GM19193 (cell line): ENCODE data around the gene TRIP10.

Experiments used
- POLR2A ChIP-seq: IDR thresholded peaks from 4 replicates; pipeline ENCODE4 v1.6.1; 2011; ENCODE audit not compliant: insufficient read depth, insufficient read length; ENCODE audit errors: extremely low read depth

The TRIP10 gene

DNA sequence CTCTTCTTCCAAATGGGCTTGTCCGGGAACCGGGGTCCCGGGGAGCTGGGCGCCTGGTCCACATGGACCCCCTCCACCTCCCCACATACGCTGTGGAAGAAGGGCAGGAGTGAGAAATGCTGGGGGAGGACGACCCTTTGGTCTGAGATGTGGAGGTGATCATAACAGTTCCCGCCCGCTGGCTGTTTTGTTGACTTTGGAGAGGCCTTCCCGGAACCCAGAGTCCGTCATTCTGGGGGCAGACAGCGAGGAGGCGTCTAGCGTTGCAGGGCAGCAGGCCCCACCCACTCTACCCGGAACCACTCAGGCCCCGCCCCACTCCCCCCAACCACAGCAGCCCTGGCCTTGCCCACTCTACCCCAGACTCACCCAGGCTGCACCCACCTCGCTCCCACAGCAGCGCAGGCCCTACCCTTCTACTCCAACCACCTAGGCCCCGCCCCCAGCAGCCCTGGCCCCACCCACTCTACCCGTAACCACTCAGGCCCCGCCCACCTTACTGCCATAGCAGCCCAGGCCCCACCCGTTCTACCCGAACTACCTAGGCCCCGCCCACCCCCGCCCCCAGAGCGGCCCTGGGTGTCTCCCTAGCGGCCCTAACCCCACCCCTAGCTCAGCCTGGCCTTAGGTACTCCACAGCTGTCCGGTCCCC lies 9.2 kb upstream of the TRIP10 start:
- TF ChIP-seq POLR2A = no peak

DNA sequence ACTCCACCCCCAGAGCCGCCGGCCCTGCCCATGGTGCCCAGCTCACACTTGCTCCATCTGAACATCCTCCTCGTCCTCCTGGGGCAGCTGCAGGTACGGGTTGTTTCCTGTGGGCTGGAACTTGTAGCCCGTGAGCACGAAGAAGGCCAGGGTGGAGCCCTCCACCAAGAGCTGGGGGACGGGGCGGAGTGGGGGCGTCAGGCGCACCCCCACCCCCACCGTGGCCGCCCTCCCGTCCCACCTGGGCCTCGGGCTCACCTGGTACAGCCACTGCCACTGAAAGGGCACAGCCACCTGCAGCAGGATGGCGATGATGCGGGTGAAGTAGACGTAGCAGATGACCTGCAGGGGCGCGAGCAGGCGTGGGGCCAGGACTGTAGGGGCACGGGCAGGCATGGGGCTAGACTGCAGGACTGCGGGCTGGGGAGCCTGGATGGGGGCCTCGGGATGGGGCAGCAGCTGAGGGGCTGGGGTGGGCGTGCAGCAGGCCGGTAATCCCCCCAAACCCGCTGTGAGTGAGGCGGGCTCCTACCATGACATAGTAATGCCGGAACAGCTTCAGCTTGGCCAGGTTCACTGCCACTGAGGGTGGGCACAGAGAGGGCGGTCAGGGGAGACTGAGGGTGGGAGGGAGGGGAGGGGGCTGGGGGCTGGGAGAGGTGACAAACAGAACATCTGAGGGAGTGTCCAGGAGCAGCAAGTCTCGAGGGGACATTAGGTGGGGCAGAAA lies 8.4 kb upstream of the TRIP10 start:
- no peak for TF ChIP-seq POLR2A

DNA sequence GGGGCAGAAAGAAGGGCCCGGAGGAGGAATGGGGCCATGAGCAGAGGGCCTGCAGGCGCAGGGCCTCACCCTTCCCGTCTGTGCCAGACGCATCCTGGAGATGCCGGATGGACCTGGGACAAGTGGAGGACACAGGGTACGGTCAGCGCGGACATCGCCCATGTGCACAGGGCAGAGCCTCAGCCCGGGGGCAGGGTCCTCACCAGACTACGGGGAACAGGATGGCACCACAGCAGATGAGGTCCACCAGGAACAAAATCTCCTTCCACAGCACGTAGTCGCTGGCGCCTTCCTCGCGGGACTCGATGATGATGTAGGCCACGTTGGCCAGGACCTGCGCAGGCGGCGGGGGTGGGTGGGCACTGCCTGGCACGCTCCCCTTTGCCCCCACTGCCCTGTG lies 7.7 kb upstream of the TRIP10 start:
- no peak for TF ChIP-seq POLR2A

DNA sequence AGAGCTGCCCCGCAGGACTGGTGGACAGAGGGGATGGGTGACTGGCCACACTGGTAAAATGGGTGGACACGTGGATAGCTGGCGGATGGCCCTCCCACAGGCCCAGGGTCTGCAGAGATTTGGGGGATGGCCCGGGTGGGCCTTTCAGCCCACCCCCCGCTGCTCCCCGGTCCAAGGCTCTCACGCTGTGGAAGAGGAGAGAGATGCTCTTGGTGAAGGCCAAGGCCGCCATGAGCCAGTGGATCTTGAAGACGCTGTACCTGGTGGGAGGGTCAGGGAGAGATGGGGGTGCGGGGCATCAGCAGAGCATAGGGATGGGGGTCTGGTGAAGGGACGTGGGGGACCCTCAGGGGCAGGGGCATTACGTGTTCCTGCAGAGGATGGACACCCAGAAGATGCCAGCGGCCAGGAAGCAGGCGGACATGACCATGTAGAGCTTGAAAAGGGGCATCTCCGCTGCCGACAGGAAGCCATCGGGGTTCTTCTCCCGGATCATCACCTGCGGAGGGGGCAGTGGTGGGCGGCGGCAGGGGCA lies 6.6 kb upstream of the TRIP10 start:
- no peak for TF ChIP-seq POLR2A

DNA sequence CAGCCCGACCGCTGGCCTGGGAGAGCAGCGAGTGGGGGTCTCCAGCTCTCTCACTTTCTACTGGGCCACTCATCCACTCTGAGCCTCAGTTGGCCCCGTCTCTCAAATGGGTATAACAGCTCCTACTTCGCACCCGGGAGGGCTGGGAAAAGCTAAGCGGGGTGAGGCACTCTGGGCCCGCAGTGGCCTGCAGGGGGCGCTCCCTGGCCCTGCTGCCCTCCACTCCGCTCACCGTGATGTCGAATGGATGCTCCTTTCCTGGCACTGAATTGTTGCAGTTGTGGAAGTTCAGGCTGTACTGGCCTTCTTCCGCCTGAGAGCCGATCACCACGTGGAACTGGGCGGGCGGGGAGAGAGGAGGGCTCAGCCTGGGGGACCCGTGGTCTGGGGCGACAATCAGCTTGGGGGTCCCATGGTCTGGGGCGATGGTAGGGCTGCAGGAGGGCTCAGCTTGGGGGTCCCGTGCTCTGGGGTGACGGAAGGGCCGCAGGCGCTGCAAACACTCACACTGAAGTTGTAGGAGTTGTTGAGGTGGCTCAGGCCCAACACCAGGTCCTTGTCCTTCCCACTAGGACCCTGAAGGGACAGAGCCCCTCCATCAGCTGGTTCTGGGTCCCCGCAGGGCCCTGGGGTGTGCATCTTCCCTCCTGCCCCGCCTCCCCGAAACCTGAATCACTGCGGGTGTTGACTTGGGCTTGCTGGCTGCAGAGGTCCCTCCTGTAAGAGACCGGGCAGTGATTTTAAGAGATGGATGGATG lies 6.0 kb upstream of the TRIP10 start:
- TF ChIP-seq POLR2A = no peak

DNA sequence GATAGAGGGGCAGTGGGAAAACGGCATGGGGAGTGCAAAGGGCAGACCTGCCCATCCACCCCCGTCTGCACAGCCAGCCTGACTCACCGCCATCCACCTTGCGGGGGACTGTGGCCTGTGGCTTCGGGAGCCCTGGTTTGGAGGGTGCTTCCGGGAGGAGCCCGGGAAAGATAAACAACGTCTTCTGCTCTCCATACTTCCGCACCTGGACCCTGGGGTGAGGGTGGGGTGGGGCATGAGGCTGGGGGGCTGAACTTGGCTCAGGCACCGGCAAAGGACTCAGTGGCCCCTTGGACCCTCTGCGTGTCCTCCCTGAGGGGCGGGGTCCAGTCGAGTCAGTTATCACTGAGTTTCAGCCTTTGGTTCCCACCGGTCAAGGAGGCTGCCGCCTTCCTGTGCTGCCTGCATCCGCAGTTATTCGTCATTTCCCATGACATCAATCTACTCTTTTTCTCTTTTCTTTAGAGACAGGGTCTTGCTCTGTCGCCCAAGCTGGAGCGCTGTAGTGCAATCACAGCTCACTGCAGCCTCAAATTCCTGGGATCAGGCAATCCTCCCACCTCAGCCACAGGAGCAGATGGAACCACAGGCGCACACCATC lies 5.3 kb upstream of the TRIP10 start:
- no peak for TF ChIP-seq POLR2A

DNA sequence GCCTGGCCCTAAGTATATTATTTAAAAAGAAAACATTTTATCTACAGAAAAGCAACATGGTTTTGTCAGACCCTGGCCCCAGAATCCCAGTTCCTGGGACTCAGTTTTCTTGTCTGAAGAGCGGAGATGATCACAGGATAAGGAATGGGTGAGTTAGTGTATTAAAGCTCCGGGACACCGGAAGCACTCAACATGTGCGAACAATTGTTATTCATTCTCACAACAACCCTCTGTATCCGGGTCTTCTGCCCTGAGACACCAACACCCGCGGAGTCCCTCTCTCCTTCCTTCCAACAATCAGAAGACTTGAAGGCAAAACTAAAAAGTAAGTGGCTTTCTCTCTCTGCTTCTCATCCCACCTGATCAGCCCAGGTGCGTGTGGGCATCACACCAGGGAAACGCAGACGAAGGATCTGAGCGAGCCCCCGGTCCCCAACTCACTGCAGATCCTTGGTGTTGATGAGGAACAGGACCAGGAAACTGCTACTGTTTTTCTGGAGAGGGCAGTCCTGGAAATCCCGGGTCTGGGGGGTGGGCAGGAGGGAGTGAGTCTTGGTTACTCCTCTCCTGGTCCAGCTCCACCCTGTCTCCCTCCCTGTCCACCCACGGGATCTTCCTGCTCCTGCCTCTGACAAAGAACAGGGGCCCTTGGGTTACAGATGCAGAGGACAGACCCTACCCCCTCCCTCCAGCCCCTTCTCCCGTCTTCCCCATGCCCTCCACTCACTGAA lies 4.1 kb upstream of the TRIP10 start:
- no peak for TF ChIP-seq POLR2A

DNA sequence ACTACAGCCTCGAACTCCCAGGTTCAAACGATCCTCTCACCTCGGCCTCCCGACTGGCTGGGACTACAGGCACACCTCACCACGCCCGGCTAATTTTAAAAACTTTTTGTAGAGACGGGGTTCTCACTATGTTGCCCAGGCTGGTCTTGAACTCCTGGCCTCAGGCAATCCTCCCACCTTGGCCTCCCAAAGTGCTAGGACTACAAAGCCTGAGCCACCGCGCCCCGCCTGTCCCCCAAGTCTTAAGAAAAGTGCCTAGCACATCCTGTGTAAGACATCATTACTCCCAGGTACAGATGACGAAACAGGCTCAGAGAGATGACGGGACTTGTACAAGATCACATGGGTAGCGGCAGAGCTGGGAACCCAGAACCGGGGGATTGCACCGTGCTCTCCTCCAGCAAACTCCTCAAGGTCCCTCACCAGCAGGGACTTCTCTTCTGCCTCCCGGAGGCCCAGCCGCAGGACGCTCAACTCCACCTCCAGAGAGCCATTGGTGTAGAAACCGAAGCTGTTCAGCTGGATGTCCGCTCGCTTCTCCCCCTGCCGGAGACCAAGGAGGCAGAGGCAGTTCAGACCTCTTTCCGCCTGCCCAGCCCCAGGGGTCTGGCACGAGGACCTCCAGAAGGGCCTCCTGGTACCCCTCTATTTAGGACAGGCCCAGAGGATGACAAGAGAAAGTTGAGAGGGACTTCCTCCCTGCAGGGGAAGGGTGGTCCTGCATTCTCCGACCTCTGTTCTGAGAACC lies 3.1 kb upstream of the TRIP10 start:
- peak; percentile 56 for TF ChIP-seq POLR2A

DNA sequence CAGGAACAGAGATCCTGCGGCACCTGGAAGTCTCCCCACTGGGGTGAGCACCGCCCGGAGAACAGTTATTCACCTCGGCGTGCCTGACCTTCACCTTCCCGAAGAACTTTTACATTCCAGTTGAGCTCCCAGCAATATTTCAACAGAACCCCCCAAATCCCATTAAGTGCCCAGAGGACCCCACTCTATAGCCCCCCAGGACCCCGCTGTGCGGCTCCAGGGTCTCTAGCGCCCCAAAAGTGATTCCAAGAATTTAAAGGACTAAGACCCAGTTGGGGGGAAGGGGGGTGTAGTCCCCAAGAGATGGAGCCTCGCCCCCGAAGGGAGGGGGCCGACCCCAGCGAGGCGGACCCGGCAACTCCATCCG lies 2.6 kb upstream of the TRIP10 start:
- no peak for TF ChIP-seq POLR2A

DNA sequence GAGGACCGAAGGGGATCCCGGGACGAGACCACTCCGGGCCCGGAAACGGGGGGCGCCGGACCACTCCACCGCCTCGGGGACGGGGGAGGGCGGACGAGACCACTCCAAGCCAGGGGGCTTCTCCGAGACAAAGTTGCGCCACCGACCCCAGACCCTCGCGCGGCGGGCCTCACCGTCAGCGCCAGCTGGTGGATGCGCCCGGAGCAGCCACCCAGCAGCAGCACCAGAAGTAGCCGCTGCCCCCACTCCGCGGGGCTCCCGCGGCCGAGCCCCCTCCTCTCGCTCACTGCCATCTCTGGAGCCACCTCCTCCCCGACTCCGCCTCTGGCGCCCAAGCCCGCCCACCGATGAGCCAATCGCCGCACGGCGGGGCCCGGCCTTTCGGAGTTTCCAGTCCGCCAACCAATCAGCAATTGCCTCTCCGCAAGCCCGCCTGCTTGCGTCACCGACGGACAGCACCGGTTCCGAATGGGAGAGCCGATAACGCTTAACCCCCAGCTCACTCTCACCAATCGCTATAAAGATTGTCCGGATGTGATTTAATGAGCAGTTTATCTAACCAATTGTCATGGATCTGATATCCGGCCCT lies 2.1 kb upstream of the TRIP10 start, which contains the start of gene GPR108:
Gene GPR108, minus strand, starts transcription at position 297 of the 589 bp plus-strand sequence. Its CDS starts 4 bp downstream, at position 293.
- peak; percentile 57 for TF ChIP-seq POLR2A

DNA sequence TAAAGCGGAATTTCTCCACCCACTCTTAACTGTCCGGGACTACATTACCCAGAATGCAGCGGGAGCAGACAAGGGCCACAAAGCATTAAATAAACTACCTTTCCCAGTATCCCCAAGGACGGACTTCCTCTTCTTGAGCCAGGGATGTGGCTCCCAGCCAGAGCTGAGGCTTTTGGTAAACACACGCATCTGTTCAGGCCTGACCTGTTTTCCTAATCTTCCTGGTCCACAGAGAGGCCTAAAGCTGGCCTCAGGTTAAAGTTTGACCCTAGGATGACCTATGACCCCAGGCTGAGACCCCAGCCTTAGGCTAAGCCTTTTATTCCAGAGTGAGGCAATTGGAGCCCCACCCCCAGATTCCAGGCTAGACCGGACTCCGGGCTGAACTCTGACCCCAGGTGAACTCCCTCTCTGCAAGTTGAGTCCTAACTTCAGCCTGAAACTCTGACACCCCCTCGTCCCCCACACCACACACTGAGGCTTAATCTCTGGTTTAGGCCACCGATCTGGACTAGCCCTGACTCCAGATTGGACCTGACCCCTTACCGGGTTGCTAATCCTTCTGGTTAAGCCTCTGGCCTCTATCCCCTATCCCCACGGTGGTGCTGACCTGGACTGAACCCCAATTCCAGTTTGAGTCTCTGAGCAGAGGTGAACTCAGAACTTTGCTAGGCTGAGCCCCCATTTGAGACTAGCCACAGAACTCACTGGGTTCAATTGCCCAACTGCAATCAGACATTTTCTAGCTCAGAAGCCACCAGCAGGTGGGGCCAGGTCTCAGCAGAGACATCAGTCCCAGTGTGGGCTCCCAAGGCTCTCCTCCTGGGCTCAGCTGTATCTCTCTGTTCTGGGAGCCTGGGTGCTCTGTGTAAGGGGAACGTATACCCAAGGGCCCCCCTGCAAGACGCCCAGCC lies 1.4 kb upstream of the TRIP10 start:
- peak; percentile 23 for TF ChIP-seq POLR2A

DNA sequence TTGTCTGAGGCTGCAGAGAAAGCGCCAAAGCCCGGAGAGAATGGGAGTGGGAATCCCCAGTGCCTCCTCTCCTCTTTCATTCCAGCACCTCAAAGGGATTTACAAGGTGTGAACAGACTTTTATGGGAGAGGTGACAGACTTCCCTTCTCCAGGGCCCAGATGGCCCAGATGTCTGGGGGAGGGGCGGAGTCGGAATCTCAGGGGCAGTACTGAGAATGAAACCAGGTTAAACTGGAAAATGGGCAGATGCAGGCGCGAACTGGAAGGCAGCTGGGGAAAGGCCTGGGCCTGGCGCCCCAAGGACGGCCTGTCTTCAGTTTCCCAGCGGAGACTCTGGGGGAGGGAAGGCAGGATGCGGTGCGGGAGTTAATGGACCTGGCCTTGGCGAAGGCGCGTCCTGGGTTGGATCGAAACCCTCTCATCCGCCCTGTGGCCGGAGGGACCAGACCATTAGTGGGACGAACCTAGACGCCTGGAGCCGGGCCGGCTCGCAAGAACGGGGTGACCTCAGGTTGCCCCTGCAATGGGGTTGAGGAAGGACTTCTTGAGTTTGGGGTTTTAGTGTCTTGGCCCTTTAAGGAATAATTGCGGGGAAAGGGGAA lies 592 bp upstream of the TRIP10 start:
- TF ChIP-seq POLR2A = no peak
